CD4-positive, alpha-beta T cell treated with Interleukin-15 for 4 hours (primary cell): ENCODE data around the gene KCTD21.

Experiments
- DNase-seq: peaks from one replicate; pipeline ENCODE4 v3.0.0-alpha.2; 2020; ENCODE audit warnings: low spot score

KCTD21 gene

GRCh38 chr11:78219493-78220217 lies 31.2 kb upstream of the KCTD21 start:
- DNase-seq: no peak

DNA sequence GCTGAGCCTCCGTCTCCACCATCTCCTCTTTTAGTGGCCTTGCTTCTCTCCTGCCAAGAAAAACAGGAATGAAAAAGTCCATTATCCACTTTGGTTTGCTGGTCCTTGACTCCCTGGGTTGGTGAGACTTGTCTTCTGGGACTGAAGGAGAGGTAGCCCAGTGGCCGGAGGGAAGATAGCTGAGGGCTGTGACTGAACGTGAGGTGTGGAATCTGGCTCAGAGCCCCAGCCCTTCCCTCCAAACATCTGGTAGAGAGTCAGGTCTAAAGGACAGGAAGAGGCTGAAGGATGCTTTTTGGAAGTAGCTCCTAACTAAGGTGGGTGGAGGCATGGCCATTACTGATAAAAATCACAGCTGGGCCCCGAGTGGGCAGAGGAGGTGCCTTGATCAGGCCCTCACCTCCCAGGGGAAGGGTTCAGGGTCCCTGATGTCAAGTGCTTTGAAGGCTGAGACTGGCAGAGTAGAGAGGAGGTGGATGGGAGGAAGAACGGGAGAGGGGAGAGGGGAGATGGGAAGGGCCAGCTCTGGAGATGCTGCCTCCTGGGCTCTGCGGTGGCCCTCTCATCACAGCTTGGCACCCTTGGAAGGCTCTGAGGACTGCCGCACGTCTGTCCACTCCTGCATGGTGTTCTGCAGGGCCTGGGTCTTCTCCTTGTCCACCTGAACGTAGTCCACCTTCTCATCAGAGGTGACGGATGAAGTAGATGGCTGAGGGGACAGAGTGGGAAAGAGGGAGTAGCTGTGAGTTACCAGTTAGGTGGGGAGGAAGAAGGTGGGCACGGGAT lies 30.5 kb upstream of the KCTD21 start:
- DNase-seq: no peak

DNA sequence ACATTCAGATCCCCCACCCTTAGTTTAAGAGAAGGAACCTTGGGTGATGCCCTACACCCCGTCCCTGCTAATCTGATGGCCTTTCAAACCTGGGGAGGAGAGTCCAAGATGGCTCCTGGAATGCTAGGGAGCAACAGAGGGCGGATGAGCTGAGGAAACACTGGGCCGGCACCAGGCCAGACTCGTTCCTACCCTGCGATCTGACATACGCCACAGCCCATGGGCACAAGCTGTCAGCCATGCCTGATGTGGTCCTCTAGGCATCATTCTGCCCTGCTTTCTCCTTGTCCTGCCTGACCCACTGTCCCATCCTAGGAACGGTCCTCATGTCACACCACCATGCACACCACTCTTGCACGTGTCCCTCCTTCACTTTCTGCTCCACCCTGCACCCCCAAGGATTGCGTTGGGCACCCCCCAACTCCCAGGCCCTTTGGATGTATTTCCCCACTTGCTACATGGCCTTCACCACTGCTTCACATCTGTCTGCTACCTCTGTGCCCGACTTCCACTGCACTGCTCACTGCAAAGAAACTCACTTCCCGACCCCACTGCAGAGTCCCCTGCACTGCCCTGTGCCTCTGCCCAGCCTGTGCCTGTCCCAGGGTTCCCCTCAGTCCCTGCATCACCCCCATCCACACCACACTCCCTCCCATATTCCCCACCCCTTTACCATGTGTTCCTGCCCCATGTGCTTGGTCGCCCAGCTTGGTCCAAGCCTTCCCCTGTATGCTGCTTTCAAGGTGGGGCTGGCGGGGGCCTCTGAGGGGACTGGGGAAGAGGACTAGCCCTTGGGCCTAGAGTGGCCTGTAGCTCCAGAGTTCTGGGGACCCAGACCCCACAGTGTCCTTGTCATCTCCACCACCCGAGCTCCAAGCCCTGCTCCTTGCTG lies 29.5 kb upstream of the KCTD21 start:
- DNase-seq: no peak

- DNase-seq: no peak
Observed at GRCh38 chr11:78216571-78217287, 28.3 kb upstream of the KCTD21 start.

- DNase-seq: no peak
Observed at GRCh38 chr11:78216021-78216420, 27.6 kb upstream of the KCTD21 start.

DNA sequence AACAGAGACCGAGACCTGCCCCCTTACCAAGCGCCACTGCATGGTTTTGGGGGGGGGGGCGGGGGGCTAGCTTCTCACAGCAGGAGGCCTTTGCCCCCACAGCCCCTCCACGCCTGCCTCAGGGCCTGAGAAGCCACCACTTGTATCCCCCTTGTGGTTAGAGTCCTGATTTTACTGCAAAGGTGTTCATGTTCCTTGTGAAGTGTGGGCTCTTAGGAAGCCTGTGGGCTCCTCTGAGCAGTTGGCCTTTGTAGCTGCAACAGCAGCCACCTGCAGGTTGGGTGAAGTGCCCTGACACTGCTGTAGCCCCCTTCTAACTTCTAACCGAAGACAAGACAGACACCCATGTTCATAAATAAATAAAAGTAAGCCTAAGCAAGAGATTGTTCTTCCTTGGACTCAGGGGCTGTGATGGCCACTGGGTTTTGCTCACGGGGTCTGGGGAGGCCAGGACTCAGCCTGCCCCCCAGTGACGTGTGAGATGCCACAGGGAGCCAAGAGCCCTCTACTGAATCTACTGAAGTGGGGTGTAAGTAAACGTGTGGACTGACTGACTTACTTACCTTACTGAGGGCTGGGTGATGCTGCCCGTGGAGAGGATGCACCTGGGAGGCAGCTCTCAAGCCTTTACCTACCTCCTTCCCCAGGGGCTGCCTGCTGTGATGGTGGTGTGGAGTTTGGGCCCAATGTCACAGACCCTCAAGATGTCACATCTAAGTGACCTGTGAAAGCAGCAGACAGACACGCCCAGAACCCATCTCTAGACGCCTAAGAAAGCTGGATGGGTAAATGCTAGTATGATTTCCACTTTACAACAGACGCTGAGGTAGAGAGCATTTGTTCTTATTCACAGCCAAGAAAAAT lies 26.1 kb upstream of the KCTD21 start:
- no peak for DNase-seq

GRCh38 chr11:78213526-78214330 lies 25.3 kb upstream of the KCTD21 start:
- no peak for DNase-seq

GRCh38 chr11:78212586-78213371 lies 24.4 kb upstream of the KCTD21 start:
- no peak for DNase-seq

DNA sequence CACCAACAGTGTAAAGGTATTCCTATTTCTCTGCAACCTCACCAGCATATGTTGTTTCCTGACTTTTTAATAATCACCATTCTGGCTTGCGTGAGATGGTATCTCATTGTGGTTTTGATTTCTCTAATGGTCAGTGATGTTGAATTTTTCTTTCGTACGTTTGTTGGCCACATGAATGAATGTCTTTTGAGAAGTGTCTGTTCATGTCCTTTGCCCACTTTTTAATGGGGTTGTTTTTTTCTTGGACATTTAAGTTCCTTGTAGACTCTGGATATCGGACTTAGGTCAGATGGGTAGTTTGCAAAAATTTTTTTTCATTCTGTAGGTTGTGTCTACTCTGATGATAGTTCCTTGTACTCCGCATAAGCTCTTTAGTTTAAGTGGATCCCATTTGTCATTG lies 23.1 kb upstream of the KCTD21 start:
- DNase-seq: no peak

DNA sequence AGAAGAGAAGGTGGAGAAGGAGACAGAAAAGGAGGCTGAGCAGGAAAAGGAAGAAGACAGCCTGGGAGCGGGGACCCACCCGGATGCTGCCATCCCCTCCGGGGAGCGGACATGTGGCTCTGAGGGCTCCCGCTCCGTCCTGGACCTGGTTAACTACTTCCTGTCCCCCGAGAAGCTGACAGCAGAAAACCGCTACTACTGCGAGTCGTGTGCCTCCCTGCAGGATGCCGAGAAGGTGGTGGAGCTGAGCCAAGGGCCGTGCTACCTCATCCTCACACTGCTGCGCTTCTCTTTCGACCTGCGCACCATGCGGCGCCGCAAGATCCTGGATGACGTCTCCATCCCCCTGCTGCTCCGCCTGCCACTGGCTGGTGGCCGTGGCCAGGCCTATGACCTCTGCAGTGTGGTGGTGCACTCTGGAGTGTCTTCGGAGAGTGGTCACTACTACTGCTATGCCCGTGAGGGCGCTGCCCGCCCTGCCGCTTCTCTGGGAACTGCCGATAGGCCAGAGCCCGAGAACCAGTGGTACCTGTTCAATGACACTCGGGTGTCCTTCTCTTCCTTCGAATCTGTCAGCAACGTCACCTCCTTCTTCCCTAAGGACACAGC lies 21.7 kb upstream of the KCTD21 start:
- DNase-seq: no peak

DNA sequence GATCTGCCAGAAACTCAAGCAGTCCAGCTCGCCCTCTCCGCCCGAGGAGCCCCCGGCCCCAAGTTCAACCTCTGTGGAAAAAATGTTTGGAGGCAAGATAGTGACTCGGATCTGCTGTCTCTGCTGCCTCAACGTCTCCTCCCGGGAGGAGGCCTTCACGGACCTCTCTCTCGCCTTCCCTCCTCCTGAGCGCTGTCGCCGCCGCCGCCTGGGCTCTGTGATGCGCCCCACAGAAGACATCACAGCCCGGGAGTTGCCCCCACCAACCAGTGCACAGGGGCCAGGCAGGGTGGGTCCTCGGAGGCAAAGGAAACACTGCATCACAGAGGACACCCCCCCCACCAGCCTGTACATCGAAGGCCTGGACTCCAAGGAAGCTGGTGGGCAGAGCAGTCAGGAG lies 21.1 kb upstream of the KCTD21 start:
- no peak for DNase-seq

DNA sequence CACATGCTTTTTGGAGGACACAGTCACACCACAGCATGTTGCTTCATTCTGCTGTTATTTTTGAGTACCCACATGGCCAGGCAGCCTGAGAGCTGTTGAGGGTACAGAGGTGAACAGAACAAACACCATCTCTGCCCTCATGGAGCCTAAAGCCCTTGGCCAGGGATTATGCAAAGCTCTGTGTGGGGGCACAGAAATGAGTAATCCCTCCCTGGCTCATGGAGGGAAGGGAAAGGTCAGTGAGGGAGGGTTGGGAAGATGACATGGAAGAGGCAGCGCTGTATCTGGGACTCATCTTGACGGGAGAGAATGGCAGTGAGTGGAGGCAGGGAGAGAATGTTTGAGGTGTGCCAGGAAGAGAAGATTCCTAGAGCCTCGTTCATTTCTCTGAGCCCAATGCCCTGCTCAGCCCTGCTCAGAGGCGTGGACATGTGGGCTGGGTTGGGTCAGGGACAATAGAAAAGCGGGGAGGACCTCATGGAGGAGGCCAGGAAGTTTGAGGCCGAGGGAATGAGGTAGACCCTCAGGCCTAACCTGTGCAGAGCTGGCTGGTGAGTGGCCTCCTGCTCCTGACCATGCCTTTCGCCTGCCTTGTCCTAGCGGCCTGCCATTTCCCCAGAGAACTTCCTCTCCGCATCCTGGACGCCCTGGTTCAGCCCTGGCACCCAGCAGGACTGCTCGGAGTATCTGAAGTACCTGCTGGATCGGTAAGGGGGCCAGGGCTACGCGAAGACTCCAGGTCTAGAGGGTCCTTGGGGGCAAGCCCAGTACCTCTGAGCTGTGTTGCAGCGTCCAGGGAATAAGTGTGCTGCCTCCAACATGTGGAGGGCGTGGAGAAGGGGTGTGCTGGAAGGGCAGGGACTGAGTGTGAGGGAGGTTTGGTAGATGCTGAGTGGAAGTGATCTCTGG lies 20.1 kb upstream of the KCTD21 start:
- no peak for DNase-seq

- no peak for DNase-seq
Observed at GRCh38 chr11:78207532-78208256, 19.3 kb upstream of the KCTD21 start.

DNA sequence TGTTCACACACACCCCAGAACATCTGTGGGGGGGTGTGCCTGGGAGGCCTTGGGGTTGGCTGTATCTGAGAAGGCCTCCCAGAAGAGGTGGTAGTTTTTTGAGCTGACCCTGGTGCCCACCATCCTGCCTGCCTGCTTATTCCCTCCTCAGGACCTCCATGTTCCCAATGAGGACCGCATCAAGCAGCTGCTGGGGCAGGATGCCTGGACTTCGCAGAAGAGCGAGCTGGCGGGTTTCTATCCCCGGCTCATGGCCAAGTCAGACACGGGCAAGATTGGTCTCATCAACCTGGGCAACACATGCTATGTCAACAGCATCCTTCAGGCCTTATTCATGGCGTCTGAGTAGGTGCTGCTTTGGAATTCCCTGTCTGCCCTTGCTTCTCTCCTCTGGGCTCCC lies 17.3 kb upstream of the KCTD21 start:
- no peak for DNase-seq

GRCh38 chr11:78205256-78205655 lies 16.8 kb upstream of the KCTD21 start:
- no peak for DNase-seq

DNA sequence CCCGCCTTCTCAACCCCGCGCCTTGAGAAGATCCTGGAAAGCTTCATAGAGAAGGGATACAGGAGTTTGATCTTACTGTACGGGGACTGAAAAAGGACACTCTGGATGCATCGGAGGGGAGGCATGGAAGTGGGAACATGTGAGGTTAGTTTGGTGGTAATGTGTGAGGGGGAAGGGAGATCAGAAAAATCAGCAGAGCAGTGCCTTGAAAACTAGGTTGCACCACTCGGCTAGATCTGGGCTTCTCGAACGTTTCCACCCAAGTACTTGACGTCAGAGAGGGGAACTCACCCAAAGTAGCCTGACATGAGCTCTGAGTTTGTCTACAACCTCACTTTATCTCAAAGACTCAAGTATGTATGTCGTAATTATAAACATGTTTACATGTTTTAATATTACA lies 14.8 kb upstream of the KCTD21 start:
- peak; percentile 54 for DNase-seq

- peak; percentile 72 for DNase-seq
Observed at GRCh38 chr11:78202733-78203167, 14.3 kb upstream of the KCTD21 start.
